HUES48 (cell line): Measurements from ENCODE around the gene HID1.

ENCODE experiments used
- H3K27ac ChIP-seq: one replicate; pipeline ENCODE4 v1.7.0; 2013; ENCODE audit warnings: low read depth, low read length, inconsistent platforms
- H3K27me3 ChIP-seq: 2 replicates; pipeline ENCODE4 v1.6.1; 2013; ENCODE audit warnings: mild to moderate bottlenecking, low read length; ENCODE audit not compliant: control insufficient read depth, insufficient read depth
- H3K36me3 ChIP-seq: 2 replicates; pipeline ENCODE4 v1.6.1; 2013; ENCODE audit warnings: low read length; ENCODE audit not compliant: control insufficient read depth, insufficient read depth
- H3K4me1 ChIP-seq: 2 replicates; pipeline ENCODE4 v1.6.1; 2013; ENCODE audit warnings: mild to moderate bottlenecking, low read length; ENCODE audit not compliant: control insufficient read depth, insufficient read depth
- H3K4me3 ChIP-seq: 2 replicates; pipeline ENCODE4 v1.5.1; 2013; ENCODE audit warnings: mild to moderate bottlenecking, low read depth, low read length
- H3K9ac ChIP-seq: 2 replicates; pipeline ENCODE4 v1.6.1; 2013; ENCODE audit warnings: mild to moderate bottlenecking, low read depth, low read length, moderate library complexity
- H3K9me3 ChIP-seq: 2 replicates; pipeline ENCODE4 v1.6.1; 2013; ENCODE audit warnings: low read length; ENCODE audit not compliant: control insufficient read depth, insufficient read depth

Gene HID1

GRCh38 chr17:74972107-74972972, at the start of gene HID1:
Gene HID1 (minus strand): TSS chr17:74972759. CDS start chr17:74972656, 103 bp downstream.
- peaks cover 49% of the 10 kb centered on the region for H3K27me3 ChIP-seq
- no peaks in the 10 kb centered on the region for H3K36me3 ChIP-seq
- H3K27ac ChIP-seq = no peak within 1 kb of the TSS

DNA sequence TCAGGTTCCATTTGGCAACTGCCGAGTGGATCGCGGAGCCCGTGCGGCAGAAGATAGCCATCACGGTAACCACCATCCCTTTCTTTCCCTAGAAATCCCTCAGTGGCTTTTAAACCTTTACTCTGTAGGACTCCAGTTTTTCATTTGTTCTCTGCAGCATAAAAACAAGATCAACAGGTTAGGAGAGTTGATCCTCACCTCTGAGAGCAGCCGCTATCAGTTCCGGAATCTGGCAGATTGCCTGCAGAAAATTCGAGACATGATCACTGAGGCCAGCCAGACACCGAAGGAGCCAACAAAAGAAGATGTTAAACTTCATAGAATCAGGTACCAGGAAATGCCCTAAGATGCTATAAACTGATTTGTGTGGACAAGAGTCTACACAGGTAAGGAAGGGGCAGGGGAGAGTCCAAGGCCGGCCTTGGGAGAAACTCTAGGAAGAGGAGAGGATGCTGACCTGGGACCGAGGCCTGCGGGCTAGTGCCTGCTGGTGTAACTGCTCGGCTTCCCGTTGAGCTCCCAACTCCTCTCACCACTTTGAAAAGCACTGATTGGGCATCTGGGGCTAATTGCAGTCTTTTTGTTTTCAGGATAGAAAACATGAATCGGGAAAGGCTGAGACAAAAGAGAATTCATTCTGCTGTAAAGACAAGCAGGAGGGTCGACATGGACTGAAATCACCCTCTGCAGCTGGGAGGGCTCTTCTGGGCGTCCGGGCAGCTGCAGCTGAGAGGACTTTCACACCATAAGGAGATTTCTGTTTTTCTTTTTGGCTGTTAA, 48.0 kb upstream of the HID1 start:
- Histone ChIP-seq H3K9ac (no peak overlapping the region), H3K27me3 (no peaks in the 10 kb centered on the region), H3K4me3 (no peak overlapping the region), H3K4me1 (no peaks in the 10 kb centered on the region), H3K9me3 (no peaks in the 10 kb centered on the region), H3K36me3 (peaks cover 46% of the 10 kb centered on the region), H3K27ac (no peak overlapping the region)

More at GRCh38 chr17:74972107-74972972, at the start of gene HID1:
- Histone ChIP-seq H3K9ac (no peak within 1 kb of the TSS), H3K9me3 (no peaks in the 10 kb centered on the region), H3K4me3 (peak within 1 kb of the TSS; percentile 69), H3K4me1 (peaks cover 9% of the 10 kb centered on the region)

- Histone ChIP-seq H3K9me3 (no peaks in the 10 kb centered on the region), H3K4me3 (no peak overlapping the region), H3K9ac (no peak overlapping the region), H3K27ac (no peak overlapping the region), H3K27me3 (no peaks in the 10 kb centered on the region), H3K36me3 (peaks cover 46% of the 10 kb centered on the region), H3K4me1 (no peaks in the 10 kb centered on the region)
These were observed 47.2 kb upstream of the HID1 start for GRCh38 chr17:75019710-75020109.

DNA sequence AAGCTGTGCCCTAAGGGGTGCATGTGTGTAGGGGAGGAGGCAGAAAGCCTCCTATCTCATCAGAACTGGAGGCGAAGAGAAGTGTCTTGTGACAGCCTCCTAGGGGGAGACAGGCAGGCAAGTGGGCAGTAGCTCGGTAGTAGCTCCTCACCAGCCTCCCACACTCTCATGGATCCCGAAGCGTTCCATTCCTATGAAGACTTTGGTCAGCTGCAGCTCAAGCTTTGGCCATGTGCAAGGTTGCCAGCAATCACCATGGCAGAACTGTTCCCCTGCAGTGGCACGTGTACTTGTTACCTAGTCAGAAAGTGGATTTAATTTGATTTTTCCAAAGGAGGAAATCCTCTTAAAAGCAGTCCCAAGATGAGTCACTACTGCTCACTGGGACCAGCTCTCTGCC, 46.6 kb upstream of the HID1 start:
- peaks cover 46% of the 10 kb centered on the region for H3K36me3 ChIP-seq

GRCh38 chr17:75013092-75013559, 40.6 kb upstream of the HID1 start:
- Histone ChIP-seq H3K4me3 (peak overlapping the region; percentile 92), H3K9me3 (no peaks in the 10 kb centered on the region), H3K9ac (peak overlapping the region; percentile 90), H3K27ac (peak overlapping the region; percentile 91), H3K27me3 (no peaks in the 10 kb centered on the region), H3K4me1 (peaks cover 14% of the 10 kb centered on the region), H3K36me3 (peaks cover 11% of the 10 kb centered on the region; the same call in 1 of the 2 replicates)

More for the DNA sequence above, 46.6 kb upstream of the HID1 start:
- Histone ChIP-seq H3K4me3 (no peak overlapping the region), H3K27ac (no peak overlapping the region), H3K4me1 (no peaks in the 10 kb centered on the region), H3K9me3 (no peaks in the 10 kb centered on the region), H3K9ac (no peak overlapping the region), H3K27me3 (no peaks in the 10 kb centered on the region)

GRCh38 chr17:75012346-75013091, 40.0 kb upstream of the HID1 start, which contains the start of gene MRPL58:
Gene MRPL58 (plus strand): TSS chr17:75012670. CDS start chr17:75012687, 17 bp downstream.
- Histone ChIP-seq H3K27me3 (no peaks in the 10 kb centered on the region), H3K9me3 (no peaks in the 10 kb centered on the region), H3K27ac (peak within 1 kb of the TSS; percentile 91), H3K36me3 (peaks cover 7% of the 10 kb centered on the region; the same call in 1 of the 2 replicates), H3K4me1 (peaks cover 14% of the 10 kb centered on the region), H3K9ac (peak within 1 kb of the TSS; percentile 90), H3K4me3 (peak within 1 kb of the TSS; percentile 92)

DNA sequence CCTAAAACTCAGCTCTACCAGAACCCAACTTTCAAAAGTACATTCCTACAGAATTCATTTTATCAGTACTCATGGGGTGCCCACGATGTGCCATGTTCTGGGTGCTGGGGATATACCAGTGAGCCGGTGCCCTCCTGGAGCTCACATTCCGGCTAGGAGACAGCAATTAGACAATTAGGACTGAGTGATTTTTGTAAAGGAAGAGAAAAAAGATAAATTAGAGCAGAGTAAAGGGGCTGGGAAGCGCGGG, 39.5 kb upstream of the HID1 start:
- peaks cover 14% of the 10 kb centered on the region for H3K4me1 ChIP-seq
- H3K4me3 ChIP-seq = peak overlapping the region; percentile 92
- peak overlapping the region; percentile 91 for H3K27ac ChIP-seq
- H3K9ac ChIP-seq = peak overlapping the region; percentile 53
- peaks cover 7% of the 10 kb centered on the region; the same call in 1 of the 2 replicates for H3K36me3 ChIP-seq
- no peaks in the 10 kb centered on the region for H3K9me3 ChIP-seq
- H3K27me3 ChIP-seq = no peaks in the 10 kb centered on the region

DNA sequence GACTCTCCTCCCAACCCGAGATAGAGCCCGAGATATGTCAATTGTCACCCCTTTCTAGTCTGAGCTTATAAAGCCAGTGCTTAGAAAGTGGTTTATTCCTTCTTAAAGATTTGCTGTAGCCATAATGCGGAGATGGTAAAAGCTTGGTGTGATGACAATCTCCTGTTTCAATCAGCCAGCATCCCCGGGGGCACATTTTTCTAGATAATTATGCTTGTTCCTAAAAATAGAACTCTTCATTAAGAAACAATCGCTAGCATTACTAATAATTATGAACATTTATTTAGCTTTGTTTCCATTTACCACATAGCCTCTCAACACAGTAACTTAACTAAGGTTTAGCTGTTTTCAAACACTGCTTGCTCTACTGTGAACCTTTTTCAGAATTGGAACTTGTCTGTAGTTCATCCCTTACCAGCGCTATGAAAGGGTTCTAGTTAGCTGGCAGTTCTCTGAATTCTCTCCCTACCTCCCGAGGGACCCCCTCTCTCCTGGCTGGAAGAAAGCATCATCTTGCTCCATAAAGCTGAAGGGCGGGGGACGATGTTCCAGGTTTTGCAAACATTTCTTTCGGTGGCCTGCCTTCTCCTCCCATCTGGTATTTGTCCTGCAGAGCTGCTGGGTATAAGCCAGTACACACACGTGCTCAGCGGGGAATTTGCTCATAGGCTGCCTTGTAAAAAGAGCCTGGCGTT, 39.0 kb upstream of the HID1 start:
- Histone ChIP-seq H3K27ac (peak overlapping the region; percentile 91), H3K4me3 (peak overlapping the region; percentile 92), H3K36me3 (peaks cover 4% of the 10 kb centered on the region; the same call in 1 of the 2 replicates), H3K4me1 (peaks cover 14% of the 10 kb centered on the region), H3K9me3 (no peaks in the 10 kb centered on the region), H3K27me3 (no peaks in the 10 kb centered on the region), H3K9ac (peak overlapping the region; percentile 53; the same call in 1 of the 2 replicates)

DNA sequence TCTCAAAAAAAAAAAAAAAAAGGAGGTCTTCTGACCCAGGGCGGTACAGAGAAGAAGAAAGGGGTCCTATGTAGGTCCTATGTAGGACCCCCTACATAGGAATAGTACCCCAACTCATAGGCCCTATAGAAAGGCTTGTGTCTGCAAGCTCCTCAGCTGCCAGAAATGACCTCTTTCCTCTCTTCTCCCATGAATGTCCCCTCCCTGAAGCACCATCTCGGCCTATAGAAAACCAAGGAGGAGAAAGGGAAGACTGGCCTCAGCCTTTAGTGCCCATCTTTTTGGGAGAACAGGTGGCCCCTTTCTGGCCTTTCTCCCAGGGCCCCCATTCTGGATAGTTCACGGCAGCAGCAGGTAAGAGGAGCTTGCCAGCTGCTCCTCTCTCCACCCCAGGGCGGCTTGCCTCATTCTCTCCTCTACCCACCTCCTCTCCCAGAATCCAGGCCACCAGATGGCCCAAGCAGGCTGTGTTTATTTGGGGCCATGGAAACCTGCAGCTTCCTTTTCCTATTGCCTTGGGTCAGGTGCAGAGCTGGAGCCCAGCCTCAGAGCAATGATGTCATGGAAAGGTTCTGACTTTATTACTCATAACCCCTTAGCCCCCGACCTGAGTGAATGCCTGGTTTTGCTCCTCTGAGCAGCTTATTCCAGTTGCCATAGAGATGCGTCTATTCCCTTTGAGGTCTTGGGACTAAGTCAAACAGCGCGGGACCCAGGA, 38.3 kb upstream of the HID1 start:
- no peaks in the 10 kb centered on the region for H3K27me3 ChIP-seq
- no peak overlapping the region for H3K4me3 ChIP-seq
- no peaks in the 10 kb centered on the region for H3K9me3 ChIP-seq
- H3K27ac ChIP-seq = no peak overlapping the region
- H3K4me1 ChIP-seq = peaks cover 14% of the 10 kb centered on the region
- H3K9ac ChIP-seq = no peak overlapping the region
- H3K36me3 ChIP-seq = no peaks in the 10 kb centered on the region
